Activated B cell treated with CpG ODN at 0.5 μM for 24 hours (primary cell): ENCODE measurements around the gene SEMA5A. TPM values are rescaled to one million over a fixed set of nuclear protein-coding genes. Genes with fewer than 3 reads are reported as not detected.

Experiments used
- ATAC-seq: fragments of 200-7000 bp; cut with Tn5 transposase; one replicate; pipeline ENCODE4 v1.10.0; 2021; ENCODE audit warnings: low read depth, mild to moderate bottlenecking, moderate library complexity
- CTCF ChIA-PET: fragments of 350-600 bp; sonication (Branson Sonifier 250); formaldehyde crosslinking; loops from one replicate; lab custom pipeline; 2021; ENCODE audit warnings: antibody characterized with exemption; lab: Charles Lee
- POLR2A ChIA-PET: fragments of 350-600 bp; sonication (Branson Sonifier 250); formaldehyde crosslinking; loops from one replicate; lab custom pipeline; 2021; ENCODE audit warnings: antibody characterized with exemption; lab: Charles Lee
- DNase-seq: peaks from one replicate; pipeline ENCODE4 v3.0.0; 2022
- H3K27ac Mint-ChIP-seq: one replicate; pipeline ENCODE4 v1.8.0; 2020; ENCODE audit warnings: mixed read lengths
- H3K27me3 Mint-ChIP-seq: one replicate; pipeline ENCODE4 v1.8.0; 2021; ENCODE audit warnings: mixed read lengths
- H3K36me3 Mint-ChIP-seq: one replicate; pipeline ENCODE4 v1.8.0; 2021; ENCODE audit warnings: low read depth, mixed read lengths
- H3K4me1 Mint-ChIP-seq: one replicate; pipeline ENCODE4 v1.8.0; 2021; ENCODE audit warnings: mixed read lengths
- H3K4me3 Mint-ChIP-seq: one replicate; pipeline ENCODE4 v1.8.0; 2020; ENCODE audit warnings: mild to moderate bottlenecking, mixed read lengths
- H3K9me3 Mint-ChIP-seq: one replicate; pipeline ENCODE4 v1.8.0; 2020; ENCODE audit warnings: mixed read lengths
- CTCF ChIP-seq: fragments of 200-600 bp; IDR thresholded peaks from one replicate; pipeline ENCODE4 v1.8.0; 2022; ENCODE audit warnings: antibody characterized with exemption, mild to moderate bottlenecking
- intact Hi-C: fragments of 100-400 bp; cut with micrococcal nuclease; formaldehyde crosslinking; loops from one replicate; pipeline ENCODE4 v1.15.1; 2024
- total RNA-seq: library from RNA; stranded (reverse); gene quantifications from 2 replicates; pipeline ENCODE4 v1.2.3, GENCODE V29; 2022

The SEMA5A gene
- total RNA-seq, 1 donor from 2014 or later = not detected

GRCh38 chr5:9187614-9188013 lies 358.3 kb downstream of the SEMA5A start:
- TF ChIP-seq CTCF = no peak
- H3K4me3 Mint-ChIP-seq = no peak overlapping the region
- no peak for DNase-seq
- intact Hi-C loops = no loop called here
- CTCF ChIA-PET = no interaction called here
- no peaks in the 10 kb centered on the region for H3K9me3 Mint-ChIP-seq
- POLR2A ChIA-PET = no interaction called here
- no peak for ATAC-seq
- no peaks in the 10 kb centered on the region for H3K4me1 Mint-ChIP-seq
- no peak overlapping the region for H3K27ac Mint-ChIP-seq
- no peaks in the 10 kb centered on the region for H3K36me3 Mint-ChIP-seq
- H3K27me3 Mint-ChIP-seq = no peaks in the 10 kb centered on the region

GRCh38 chr5:9186069-9186468 lies 359.8 kb downstream of the SEMA5A start:
- H3K4me3 Mint-ChIP-seq = no peak overlapping the region
- TF ChIP-seq CTCF = no peak
- DNase-seq (no peak), ATAC-seq (no peak)
- intact Hi-C loops = no loop called here
- ChIA-PET POLR2A (no interaction called here), CTCF (no interaction called here)
- H3K27me3 Mint-ChIP-seq = no peaks in the 10 kb centered on the region
- H3K4me1 Mint-ChIP-seq = no peaks in the 10 kb centered on the region
- no peaks in the 10 kb centered on the region for H3K36me3 Mint-ChIP-seq
- H3K27ac Mint-ChIP-seq = no peak overlapping the region
- no peaks in the 10 kb centered on the region for H3K9me3 Mint-ChIP-seq

- CTCF ChIA-PET = no interaction called here
- no peak for TF ChIP-seq CTCF
- POLR2A ChIA-PET = interaction anchor here (0.5 kb wide), 1 partner anchor 14 kb away, joined by 5 read pairs; no protein-coding TSS in a partner anchor
- Mint-ChIP-seq H3K9me3 (no peaks in the 10 kb centered on the region), H3K4me3 (no peak overlapping the region), H3K4me1 (no peaks in the 10 kb centered on the region), H3K27ac (no peak overlapping the region), H3K27me3 (no peaks in the 10 kb centered on the region), H3K36me3 (no peaks in the 10 kb centered on the region)
- intact Hi-C loops = no loop called here
- ATAC-seq = no peak
- DNase-seq = no peak
Measured at GRCh38 chr5:9183992-9184391, 361.9 kb downstream of the SEMA5A start.

- POLR2A ChIA-PET = interaction anchor here (0.5 kb wide), 1 partner anchor 15 kb away, joined by 5 read pairs; no protein-coding TSS in a partner anchor
- no peaks in the 10 kb centered on the region for H3K27me3 Mint-ChIP-seq
Measured at GRCh38 chr5:9182899-9183695, 362.8 kb downstream of the SEMA5A start.

More at GRCh38 chr5:9182899-9183695, 362.8 kb downstream of the SEMA5A start:
- ATAC-seq = no peak
- DNase-seq = no peak
- intact Hi-C loops = no loop called here
- no peaks in the 10 kb centered on the region for H3K9me3 Mint-ChIP-seq
- no peak for TF ChIP-seq CTCF
- H3K36me3 Mint-ChIP-seq = no peaks in the 10 kb centered on the region
- H3K27ac Mint-ChIP-seq = no peak overlapping the region
- H3K4me1 Mint-ChIP-seq = no peaks in the 10 kb centered on the region
- CTCF ChIA-PET = no interaction called here
- H3K4me3 Mint-ChIP-seq = no peak overlapping the region
